ENCODE results near the gene OR5P2.

DNA sequence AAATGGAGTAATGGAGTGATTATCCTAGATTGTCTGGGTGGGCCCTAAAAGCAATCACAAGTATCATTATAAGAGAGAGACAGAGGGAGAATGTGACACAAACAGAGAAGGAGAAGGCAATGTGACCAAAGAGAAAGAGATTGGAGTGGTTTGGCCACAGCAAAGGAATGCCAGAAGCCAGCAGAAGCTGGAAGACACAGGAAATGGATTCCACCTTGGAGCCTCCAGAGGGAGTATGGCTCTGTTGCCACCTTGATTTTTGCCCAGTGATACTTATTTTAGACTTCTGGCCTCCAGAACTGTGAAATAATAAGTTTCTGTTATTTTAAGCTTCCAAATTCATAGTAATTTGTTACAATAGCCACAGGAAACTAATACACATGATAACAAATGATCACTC, 36.8 kb upstream of the OR5P2 start:
- no peak for TF ChIP-seq CTCF (IDR thresholded peaks at IDR 0.05; ENCODE audit: low read depth, low read length)
- TF ChIP-seq POLR2A (IDR thresholded peaks at IDR 0.05; ENCODE audit: extremely low read depth, insufficient read length) = no peak

All from NB4 (cell line).